AG08395 (cell line): ENCODE measurements around the gene EGR1.

ENCODE experiments used
- DNase-seq: peaks from one replicate; pipeline ENCODE4 v3.0.0; 2012; ENCODE audit warnings: mixed read lengths, low spot score

The EGR1 gene

DNA sequence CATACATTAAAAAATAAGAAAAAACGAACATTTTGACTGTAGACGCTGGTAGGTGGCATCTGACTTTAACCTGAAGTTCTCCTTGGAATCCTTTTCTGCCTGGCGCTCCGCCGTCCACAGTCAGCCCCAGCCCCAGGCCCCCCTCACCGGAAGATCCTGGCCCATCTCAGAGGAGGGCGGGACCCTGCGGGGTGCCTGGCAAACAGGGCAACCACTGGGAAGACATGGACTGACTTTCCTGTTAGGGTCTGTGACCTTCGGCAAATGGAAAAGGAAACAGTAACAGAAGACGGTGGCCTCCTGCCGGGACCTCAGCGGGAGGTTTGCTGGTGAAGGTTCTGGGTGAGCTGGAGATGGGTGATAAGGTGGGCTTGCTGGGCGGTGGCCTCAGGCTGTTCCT, 11.7 kb upstream of the EGR1 start:
- DNase-seq = no peak

DNA sequence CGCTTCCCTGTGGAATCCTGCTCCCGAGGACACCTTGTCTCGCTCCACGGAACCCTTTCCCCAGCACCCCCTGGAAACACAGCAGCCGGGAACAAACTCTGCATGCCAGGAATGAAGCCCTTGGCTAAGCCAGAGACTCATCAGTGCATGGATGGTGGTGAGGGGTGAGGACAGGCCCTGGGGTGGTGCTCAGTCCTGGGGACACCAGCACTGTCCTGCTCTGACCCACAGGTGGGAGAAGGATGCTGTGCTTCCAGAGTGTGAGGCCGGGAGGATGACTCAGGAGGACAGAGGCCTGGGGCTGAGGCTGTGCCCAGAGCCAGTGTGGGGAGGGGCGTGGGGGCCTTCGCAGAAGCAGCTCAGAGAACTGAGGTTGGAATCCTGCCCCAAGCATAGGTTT, 11.2 kb upstream of the EGR1 start:
- no peak for DNase-seq

DNA sequence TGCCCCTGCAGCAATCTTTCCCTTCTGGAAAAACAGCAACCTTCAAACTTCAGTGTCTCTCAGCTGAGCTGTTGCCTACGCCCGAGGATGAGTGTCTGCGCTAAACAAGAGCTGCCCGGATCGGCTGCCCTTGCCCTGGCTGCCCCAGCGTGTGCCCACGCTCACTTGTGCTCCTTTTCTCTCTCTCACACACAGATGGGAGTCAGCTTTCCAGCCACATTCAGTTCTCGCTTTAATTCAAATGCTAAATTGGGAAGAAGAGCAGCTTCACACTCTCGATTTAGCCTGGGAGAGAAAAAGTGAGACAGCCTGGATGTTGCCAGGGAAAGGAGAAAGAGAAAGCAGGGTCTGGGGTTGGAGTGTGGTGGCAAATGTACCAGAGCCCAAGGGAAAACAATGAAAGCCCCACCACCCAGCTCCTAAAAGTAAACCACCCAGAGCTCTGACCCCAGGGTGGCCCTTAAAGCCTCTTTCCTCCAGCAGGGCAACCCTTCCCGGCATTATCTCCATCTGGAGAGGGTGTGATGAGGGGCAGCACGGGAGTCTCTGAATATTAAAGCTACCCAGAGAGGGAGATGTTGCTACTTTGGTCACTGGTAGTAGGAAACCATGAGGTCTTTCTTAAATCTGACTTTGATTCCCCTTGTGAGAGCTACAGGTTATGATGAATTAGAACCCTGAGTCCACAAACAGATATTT, 9.9 kb upstream of the EGR1 start:
- DNase-seq = no peak

DNA sequence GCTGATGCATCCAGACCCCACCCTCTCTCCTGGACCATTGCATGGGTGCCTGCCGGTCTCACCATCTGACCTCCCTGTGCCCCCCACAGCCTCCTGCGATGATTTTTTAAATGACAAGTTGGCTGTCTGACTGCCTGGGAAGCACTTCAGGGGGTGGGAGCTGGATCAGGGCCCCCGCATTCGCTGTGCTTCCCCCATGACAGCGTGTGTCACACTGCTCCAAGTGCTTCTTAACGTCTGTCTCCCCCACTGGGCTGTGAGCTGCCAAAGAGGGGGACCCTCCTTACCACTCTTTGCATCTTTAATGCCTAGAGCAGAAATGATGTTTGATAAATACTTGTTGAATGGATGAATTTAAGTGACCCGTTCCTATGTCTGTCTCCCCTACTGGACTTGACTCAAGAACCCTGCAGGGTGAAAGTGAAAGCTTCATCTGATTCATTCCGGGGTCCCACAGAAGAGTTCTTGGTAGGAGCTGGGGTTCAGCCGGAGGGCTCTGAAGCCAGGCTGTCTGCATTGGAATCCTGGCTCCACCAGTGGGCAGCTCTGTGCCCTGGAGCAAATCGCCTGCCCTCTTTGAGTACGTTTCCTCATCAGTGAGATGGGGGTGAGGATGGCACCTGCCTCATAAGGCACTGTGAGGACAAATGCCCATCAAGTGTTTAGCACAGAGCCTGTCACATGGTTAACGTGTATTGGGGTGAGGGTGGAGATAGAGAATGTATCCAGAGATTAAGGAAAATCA, 7.6 kb upstream of the EGR1 start:
- DNase-seq = no peak

DNA sequence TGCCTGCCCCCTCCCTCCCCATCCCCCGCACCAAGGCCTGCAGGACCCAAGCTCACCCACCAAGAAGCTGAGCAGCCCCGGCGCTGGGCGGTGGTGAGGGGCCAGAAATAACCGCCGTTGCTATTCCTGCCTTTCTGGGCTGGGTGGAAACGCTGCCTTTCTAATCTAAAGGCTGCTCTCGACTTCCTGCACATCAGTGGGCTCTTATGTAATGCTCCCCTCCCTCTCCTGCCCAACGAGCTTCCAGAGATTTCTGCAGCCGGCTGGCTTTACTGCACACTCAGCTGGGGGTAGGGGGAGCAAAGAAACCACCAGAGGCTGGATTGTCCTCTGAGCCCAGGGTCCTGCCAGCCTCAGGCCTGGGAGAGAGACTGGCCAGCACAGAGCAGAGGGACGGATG, 6.9 kb upstream of the EGR1 start:
- no peak for DNase-seq

DNA sequence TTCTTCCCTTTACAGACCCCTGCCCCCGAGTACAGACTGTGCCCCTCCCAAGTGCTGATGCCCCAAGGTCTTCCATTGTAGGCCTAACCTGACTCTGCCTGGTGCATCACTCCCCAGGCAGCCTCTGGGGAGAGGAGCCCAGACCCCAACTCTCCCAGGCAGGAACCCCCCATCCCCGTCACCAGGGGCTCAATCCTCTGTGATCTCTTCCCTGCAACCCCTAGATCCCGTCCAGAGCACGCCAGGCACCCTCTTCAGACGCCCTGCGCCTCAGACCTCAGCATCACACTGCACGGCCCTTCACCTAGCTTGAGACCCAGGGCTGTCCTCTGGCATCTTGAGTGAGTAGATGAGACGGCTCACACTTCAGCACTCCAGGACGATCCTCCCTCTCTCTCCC, 6.4 kb upstream of the EGR1 start:
- DNase-seq = no peak

DNA sequence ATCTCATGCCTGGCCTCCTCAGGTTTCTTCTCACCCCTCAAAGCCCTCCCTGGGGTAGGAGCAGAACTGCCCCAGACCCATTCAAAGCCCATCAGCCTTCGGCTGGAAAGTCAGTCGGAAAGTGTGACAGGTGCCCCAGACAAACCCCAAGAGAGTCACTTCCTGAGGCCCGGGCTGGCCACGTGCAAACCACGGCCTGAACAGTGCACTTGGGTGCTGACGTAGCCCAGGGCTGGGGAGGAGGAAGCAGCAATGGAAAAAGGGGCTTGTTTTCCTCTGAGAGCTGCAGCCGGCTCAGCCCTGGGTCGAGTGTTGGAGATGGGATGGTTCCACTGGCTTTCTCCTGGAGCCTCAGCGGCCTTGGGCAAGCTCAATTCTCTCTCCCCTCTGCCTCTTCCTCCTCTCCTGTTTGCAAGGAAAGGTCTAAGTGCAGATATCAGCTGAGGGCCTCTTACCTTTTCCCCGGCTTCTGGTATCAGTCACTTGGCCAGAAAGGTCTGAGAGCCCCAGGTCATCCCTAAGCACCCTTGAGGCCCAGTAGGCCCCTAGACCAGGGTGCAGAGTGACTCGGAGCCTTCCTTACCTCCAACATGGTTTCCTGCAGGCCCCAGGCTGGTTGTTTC, 5.9 kb upstream of the EGR1 start:
- DNase-seq = no peak

DNA sequence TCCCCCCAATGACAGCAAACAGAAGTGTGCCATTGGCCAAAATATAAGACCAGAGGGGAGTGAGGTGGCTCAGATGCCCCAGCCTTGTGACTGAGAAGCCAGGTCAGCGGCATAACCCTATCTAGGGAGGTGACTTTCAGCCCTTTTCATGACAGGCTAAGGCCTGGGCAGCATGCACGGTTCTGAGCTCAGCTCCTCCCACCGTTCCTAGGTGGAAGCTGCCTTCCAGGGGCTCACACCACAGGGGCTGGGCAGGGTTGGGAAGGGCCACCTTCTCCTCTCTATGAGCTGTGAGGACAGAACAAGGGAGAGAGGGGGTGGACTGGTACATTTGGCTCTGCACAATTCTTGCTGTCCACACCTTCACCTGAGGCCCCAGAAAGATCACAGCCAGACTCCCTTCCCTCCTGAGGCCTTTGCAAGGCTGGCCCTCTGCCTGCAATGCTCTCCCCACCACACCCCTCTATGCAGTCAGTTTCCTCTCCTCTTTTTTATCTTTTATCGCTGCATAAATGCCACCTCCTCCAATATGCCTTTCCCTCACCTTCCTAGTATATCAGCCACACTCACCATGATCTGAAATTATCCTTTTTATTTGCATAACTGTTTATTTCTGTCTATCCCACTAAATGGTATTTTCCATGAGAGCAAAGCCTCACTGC, 5.1 kb upstream of the EGR1 start:
- DNase-seq = no peak

DNA sequence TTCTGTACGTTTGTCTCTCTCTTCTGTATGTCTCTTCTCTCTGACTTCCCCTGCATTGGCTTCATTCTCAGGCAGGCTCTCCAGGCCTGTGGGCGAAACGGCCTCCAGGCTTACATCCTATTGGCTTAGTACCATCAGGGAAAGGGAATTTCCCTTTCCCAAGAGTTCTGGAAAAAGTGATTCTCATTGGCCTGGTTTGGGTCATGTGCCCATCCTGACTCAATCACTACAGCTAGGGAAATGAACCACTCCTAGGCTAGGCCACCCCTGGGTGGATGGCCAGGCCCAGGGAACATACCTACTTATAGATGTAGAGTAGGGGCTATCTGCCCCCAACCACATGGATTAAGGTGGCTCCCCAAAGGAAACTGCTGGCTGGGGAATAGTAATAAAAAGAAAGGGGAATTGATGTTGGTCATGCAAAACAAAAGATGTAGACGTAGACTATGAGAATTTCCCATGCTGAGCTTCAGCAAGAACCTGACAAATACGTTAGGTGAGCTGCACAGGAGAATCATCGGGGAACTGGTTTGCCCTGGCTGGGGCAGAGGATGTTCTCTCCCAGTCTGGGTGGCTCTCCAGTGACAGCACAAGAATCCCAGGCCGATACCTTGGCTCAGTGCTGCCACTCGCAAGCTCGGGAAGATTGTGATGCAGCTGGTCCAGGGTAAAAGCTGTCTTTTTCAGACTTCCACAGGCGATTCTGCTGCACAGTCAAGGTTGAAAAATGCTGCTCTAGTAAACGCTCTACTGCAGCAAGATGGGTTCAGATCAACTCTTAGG, 3.7 kb upstream of the EGR1 start:
- peak; percentile 87 for DNase-seq

DNA sequence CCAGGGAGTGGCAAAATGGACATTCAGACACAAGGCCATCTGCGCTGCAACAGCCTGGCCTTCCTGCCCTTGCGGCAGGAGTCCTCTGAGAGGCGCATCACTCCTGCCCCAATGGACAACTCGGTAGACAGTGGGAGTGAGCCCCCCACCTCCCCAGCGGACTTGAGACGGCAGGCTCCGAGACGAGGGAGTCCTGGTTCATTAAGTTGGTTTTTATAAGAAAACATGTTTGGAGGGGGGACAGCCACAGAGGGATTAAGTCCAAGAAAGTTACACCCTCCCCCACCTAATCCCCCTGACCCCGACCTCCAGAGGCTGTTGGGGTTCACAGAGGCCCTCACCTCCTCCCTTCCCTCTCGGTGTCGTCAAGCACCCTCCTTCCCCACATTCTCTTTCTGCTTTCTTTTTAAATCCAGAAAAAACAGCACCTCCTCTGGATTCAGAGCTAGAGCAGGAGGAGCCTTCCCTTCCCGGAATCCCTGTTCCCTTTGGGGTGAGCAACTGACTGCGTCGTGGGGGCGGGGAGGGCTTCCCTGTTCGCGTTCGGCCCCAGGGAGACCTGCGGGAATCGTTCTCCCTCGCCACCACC, 1.8 kb upstream of the EGR1 start:
- no peak for DNase-seq

DNA sequence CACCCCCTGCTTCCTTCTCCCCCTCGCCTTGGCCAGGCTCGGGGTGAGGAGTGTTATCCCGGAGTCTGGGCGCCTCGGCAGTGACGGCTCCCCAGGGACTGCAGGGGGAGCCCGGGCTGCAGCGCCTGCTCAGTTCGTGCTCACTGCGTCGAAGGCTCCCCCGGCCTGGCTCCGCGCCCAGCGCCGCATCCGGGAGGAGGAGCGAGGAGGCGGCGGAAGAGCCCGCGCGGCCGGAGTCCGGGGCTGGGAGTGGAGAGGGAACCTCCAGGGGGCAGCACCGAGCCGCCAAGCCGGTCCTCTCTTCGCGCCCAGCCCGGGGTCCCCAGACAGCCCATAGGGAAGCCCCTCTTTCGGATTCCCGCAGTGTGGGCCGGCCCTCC, 1.3 kb upstream of the EGR1 start:
- DNase-seq = peak; percentile 98

DNA sequence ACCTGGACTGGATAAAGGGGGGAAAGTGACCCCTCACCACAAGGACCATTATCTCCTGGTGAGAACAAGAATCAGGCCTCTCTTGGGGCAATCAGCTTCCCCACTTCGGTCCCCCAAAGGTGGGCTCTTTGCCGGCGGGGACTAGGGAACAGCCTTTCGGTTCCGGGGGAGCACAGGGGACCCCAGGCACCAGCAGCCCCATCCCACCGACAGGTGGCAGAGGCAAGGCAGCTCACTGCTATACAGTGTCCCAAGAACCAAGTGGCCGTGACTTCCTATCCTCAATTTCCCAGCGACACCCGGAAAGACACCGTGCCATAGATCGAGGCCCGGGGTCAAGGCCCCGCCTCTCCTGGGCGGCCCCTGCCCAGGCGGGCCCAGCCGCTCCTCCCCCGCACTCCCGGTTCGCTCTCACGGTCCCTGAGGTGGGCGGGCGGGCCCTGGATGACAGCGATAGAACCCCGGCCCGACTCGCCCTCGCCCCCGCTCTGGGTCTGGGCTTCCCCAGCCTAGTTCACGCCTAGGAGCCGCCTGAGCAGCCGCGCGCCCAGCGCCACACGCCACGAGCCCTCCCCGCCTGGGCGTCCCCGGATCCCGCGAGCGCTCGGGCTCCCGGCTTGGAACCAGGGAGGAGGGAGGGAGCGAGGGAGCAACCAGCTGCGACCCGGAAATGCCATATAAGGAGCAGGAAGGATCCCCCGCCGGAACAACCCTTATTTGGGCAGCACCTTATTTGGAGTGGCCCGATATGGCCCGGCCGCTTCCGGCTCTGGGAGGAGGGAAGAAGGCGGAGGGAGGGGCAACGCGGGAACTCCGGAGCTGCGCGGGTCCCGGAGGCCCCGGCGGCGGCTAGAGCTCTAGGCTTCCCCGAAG, 655 bp upstream of the EGR1 start:
- DNase-seq = peak; percentile 95

DNA sequence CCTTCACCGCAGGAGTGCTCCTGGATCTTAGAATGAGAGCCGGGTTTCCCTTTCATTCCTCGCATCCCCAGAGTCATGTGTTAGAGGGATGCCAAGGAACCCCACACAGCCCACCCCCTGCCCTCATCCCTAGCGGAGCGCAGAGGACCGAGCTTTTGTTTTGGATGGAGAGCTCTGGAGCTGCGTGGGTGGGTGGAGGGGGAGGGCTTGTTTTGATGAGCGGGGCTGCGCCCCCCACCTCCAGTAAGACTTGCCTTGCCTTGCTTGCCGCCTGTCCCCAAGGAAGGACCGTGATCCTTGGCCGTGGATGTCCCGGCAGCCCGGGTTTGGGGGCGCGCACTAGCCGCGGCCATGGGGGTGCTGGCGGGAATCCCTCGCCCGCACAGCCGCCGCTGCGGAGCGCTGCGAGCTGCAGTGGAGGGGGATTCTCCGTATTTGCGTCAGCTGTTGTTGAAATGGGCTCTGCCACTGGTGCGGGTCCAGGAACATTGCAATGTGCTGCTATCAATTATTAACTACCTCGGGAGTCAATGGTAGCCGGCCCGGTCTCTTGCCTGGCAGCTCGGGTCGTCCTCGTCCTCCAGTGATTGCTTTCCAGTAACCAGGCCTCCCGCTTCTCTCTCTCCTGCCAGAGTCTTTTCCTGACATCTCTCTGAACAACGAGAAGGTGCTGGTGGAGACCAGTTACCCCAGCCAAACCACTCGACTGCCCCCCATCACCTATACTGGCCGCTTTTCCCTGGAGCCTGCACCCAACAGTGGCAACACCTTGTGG, 1.0 kb downstream of the EGR1 start:
- no peak for DNase-seq

DNA sequence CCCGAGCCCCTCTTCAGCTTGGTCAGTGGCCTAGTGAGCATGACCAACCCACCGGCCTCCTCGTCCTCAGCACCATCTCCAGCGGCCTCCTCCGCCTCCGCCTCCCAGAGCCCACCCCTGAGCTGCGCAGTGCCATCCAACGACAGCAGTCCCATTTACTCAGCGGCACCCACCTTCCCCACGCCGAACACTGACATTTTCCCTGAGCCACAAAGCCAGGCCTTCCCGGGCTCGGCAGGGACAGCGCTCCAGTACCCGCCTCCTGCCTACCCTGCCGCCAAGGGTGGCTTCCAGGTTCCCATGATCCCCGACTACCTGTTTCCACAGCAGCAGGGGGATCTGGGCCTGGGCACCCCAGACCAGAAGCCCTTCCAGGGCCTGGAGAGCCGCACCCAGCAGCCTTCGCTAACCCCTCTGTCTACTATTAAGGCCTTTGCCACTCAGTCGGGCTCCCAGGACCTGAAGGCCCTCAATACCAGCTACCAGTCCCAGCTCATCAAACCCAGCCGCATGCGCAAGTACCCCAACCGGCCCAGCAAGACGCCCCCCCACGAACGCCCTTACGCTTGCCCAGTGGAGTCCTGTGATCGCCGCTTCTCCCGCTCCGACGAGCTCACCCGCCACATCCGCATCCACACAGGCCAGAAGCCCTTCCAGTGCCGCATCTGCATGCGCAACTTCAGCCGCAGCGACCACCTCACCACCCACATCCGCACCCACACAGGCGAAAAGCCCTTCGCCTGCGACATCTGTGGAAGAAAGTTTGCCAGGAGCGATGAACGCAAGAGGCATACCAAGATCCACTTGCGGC, 1.8 kb downstream of the EGR1 start:
- DNase-seq = no peak

DNA sequence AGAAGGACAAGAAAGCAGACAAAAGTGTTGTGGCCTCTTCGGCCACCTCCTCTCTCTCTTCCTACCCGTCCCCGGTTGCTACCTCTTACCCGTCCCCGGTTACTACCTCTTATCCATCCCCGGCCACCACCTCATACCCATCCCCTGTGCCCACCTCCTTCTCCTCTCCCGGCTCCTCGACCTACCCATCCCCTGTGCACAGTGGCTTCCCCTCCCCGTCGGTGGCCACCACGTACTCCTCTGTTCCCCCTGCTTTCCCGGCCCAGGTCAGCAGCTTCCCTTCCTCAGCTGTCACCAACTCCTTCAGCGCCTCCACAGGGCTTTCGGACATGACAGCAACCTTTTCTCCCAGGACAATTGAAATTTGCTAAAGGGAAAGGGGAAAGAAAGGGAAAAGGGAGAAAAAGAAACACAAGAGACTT, 2.4 kb downstream of the EGR1 start:
- no peak for DNase-seq

DNA sequence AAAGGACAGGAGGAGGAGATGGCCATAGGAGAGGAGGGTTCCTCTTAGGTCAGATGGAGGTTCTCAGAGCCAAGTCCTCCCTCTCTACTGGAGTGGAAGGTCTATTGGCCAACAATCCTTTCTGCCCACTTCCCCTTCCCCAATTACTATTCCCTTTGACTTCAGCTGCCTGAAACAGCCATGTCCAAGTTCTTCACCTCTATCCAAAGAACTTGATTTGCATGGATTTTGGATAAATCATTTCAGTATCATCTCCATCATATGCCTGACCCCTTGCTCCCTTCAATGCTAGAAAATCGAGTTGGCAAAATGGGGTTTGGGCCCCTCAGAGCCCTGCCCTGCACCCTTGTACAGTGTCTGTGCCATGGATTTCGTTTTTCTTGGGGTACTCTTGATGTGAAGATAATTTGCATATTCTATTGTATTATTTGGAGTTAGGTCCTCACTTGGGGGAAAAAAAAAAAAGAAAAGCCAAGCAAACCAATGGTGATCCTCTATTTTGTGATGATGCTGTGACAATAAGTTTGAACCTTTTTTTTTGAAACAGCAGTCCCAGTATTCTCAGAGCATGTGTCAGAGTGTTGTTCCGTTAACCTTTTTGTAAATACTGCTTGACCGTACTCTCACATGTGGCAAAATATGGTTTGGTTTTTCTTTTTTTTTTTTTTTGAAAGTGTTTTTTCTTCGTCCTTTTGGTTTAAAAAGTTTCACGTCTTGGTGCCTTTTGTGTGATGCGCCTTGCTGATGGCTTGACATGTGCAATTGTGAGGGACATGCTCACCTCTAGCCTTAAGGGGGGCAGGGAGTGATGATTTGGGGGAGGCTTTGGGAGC, 3.1 kb downstream of the EGR1 start:
- no peak for DNase-seq

DNA sequence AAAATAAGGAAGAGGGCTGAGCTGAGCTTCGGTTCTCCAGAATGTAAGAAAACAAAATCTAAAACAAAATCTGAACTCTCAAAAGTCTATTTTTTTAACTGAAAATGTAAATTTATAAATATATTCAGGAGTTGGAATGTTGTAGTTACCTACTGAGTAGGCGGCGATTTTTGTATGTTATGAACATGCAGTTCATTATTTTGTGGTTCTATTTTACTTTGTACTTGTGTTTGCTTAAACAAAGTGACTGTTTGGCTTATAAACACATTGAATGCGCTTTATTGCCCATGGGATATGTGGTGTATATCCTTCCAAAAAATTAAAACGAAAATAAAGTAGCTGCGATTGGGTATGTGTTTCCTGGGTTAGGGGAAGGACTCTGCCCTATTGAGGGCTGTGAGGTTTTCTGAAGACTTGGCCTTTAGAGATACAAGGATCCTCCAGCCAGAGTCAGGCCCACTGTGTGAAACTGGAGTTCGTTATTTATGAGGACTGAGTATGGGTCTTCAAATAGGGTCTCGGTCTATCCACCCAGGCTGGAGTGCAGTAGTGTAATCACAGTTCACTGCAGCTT, 3.8 kb downstream of the EGR1 start:
- no peak for DNase-seq
